Upper lobe of right lung (tissue), 1 donor: ENCODE data around the gene CTBP2. TPM values are rescaled to one million over a fixed set of nuclear protein-coding genes. Genes with fewer than 3 reads are reported as not detected.

Experiments used
- ATAC-seq: fragments of 200-7000 bp; cut with Tn5 transposase; one replicate; pipeline ENCODE4 v1.9.1; 2020; ENCODE audit warnings: mild to moderate bottlenecking, moderate library complexity
- DNase-seq: peaks from one replicate; pipeline ENCODE4 v3.0.0-alpha.2; 2020
- H3K27ac ChIP-seq: fragments of 200-600 bp; one replicate; pipeline ENCODE4 v1.8.0; 2022
- H3K27me3 ChIP-seq: fragments of 200-600 bp; one replicate; pipeline ENCODE4 v1.8.0; 2022; ENCODE audit warnings: mild to moderate bottlenecking
- H3K36me3 ChIP-seq: fragments of 200-600 bp; one replicate; pipeline ENCODE4 v1.8.0; 2022
- H3K4me1 ChIP-seq: fragments of 200-600 bp; one replicate; pipeline ENCODE4 v1.8.0; 2022
- H3K4me3 ChIP-seq: fragments of 200-600 bp; one replicate; pipeline ENCODE4 v1.8.0; 2022; ENCODE audit warnings: mild to moderate bottlenecking
- H3K9me3 ChIP-seq: fragments of 200-600 bp; one replicate; pipeline ENCODE4 v1.8.0; 2022
- intact Hi-C: fragments of 100-400 bp; cut with DNase I; formaldehyde crosslinking; loops from one replicate; pipeline ENCODE4 v1.11.0; 2022
- total RNA-seq: library from RNA; stranded (reverse); fragmentation: NEBNext Ultra II Directional; extraction: Animal tissue kit (Norgen Biotek cat#: 25700); gene quantifications from one replicate; pipeline ENCODE4 v1.2.1, GENCODE V29; 2021
- TF ChIP-seq, protein P1 (sequence below): fragments of 200-600 bp; IDR thresholded peaks from one replicate; pipeline ENCODE4 v1.8.0; 2022; ENCODE audit warnings: antibody characterized with exemption
- donor health status: DM: no; HTN: yes; CAD: no; lungs with severe emphysema.

The CTBP2 gene
- total RNA-seq, 1 donor from 2014 or later = 66.7 TPM

- H3K4me3 ChIP-seq = no peak overlapping the region
- DNase-seq = peak; percentile 59
- no peaks in the 10 kb centered on the region for H3K27me3 ChIP-seq
- TF ChIP-seq, protein P1, sequence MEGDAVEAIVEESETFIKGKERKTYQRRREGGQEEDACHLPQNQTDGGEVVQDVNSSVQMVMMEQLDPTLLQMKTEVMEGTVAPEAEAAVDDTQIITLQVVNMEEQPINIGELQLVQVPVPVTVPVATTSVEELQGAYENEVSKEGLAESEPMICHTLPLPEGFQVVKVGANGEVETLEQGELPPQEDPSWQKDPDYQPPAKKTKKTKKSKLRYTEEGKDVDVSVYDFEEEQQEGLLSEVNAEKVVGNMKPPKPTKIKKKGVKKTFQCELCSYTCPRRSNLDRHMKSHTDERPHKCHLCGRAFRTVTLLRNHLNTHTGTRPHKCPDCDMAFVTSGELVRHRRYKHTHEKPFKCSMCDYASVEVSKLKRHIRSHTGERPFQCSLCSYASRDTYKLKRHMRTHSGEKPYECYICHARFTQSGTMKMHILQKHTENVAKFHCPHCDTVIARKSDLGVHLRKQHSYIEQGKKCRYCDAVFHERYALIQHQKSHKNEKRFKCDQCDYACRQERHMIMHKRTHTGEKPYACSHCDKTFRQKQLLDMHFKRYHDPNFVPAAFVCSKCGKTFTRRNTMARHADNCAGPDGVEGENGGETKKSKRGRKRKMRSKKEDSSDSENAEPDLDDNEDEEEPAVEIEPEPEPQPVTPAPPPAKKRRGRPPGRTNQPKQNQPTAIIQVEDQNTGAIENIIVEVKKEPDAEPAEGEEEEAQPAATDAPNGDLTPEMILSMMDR = no peak
- H3K4me1 ChIP-seq = peaks cover 24% of the 10 kb centered on the region
- intact Hi-C loops = loop anchor here (10.0 kb wide), 1 partner anchor 47 kb away; no protein-coding TSS in a partner anchor
- H3K36me3 ChIP-seq = peaks cover 65% of the 10 kb centered on the region
- ATAC-seq = no peak
- H3K9me3 ChIP-seq = no peaks in the 10 kb centered on the region
- H3K27ac ChIP-seq = no peak overlapping the region
Measured at GRCh38 chr10:124997771-124998623, 162.4 kb downstream of the CTBP2 start.

GRCh38 chr10:124997306-124997705 is 163.1 kb downstream of the CTBP2 start:
- Histone ChIP-seq H3K9me3 (no peaks in the 10 kb centered on the region), H3K27me3 (no peaks in the 10 kb centered on the region), H3K27ac (no peak overlapping the region), H3K4me3 (no peak overlapping the region), H3K4me1 (peaks cover 24% of the 10 kb centered on the region), H3K36me3 (peaks cover 65% of the 10 kb centered on the region)
- intact Hi-C loops = loop anchor here (10.0 kb wide), 1 partner anchor 47 kb away; no protein-coding TSS in a partner anchor
- ATAC-seq (no peak), DNase-seq (no peak)
- TF ChIP-seq, protein P1 = no peak

- no peak overlapping the region for H3K4me3 ChIP-seq
- no peak overlapping the region for H3K27ac ChIP-seq
- intact Hi-C loops = loop anchor here (10.0 kb wide), 1 partner anchor 48 kb away; no protein-coding TSS in a partner anchor
- peaks cover 66% of the 10 kb centered on the region for H3K36me3 ChIP-seq
- peaks cover 24% of the 10 kb centered on the region for H3K4me1 ChIP-seq
- no peaks in the 10 kb centered on the region for H3K9me3 ChIP-seq
- no peak for ATAC-seq
- TF ChIP-seq, protein P1 = no peak
- no peak for DNase-seq
- H3K27me3 ChIP-seq = no peaks in the 10 kb centered on the region
Measured at GRCh38 chr10:124996854-124997215, 163.5 kb downstream of the CTBP2 start.

- no peak overlapping the region for H3K27ac ChIP-seq
- TF ChIP-seq, protein P1 = no peak
- peaks cover 24% of the 10 kb centered on the region for H3K4me1 ChIP-seq
- no peak for DNase-seq
- no peaks in the 10 kb centered on the region for H3K9me3 ChIP-seq
- H3K27me3 ChIP-seq = no peaks in the 10 kb centered on the region
- H3K4me3 ChIP-seq = no peak overlapping the region
- ATAC-seq = no peak
- intact Hi-C loops = loop anchor here (10.0 kb wide), 1 partner anchor 49 kb away; no protein-coding TSS in a partner anchor
- peaks cover 72% of the 10 kb centered on the region for H3K36me3 ChIP-seq
Measured at GRCh38 chr10:124996127-124996853, 164.1 kb downstream of the CTBP2 start.

GRCh38 chr10:124995605-124996004 is 164.8 kb downstream of the CTBP2 start:
- Histone ChIP-seq H3K4me3 (no peak overlapping the region), H3K9me3 (no peaks in the 10 kb centered on the region), H3K27ac (no peak overlapping the region), H3K36me3 (peaks cover 79% of the 10 kb centered on the region), H3K4me1 (peaks cover 18% of the 10 kb centered on the region), H3K27me3 (no peaks in the 10 kb centered on the region)
- ATAC-seq = no peak
- TF ChIP-seq, protein P1 = no peak
- intact Hi-C loops = loop anchor here (10.0 kb wide), 1 partner anchor 49 kb away; no protein-coding TSS in a partner anchor
- DNase-seq = no peak
